ENCODE measurements around the gene TMSB4X. TPM values are rescaled to one million over a fixed set of nuclear protein-coding genes. Genes with fewer than 3 reads are reported as not detected.

The TMSB4X gene
- total RNA-seq, 1 experiment from 2014 or later: 2,928 TPM

DNA sequence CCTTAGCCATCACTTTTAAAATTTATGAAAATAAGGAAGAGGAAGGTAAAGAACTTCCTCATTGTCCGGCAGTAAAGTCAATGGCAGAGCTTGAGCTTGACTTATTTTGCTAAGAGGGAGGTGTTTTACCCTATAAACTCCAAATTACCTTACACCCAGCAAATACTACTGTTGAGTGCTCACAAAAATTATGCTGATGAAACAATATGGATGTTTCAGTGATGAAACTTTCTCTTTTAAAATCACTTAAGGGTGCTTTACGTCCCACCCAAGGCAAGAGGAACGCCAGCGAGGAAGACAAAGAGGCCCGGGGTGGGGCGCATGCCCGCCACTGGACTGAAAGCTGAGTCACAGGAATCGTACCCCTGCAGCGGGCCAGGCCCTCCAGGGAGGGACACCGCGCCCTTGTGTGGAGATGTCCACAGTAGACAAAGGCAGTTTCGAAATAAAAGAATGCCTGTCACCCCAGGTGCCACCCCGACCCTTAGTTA is 560 bp upstream of the TMSB4X start:
- intact Hi-C loops (cut with micrococcal nuclease; ENCODE audit: unreplicated experiment): loop anchor here (10.0 kb wide), 2 partner anchors 100 to 510 kb away; no protein-coding TSS in a partner anchor
- TF ChIP-seq TCF7L2 (IDR thresholded peaks at IDR 0.05; ENCODE audit: low read depth, low read length): no peak
- no peak for TF ChIP-seq REST (IDR thresholded peaks at IDR 0.05; ENCODE audit: insufficient read depth in 1 of 2, low read depth in 2 of 2, low read length in 1 of 2)
- TF ChIP-seq SIN3A (IDR thresholded peaks at IDR 0.05; ENCODE audit: borderline replicate concordance, insufficient read depth, low read depth, low read length): no peak
- TF ChIP-seq, protein P1, sequence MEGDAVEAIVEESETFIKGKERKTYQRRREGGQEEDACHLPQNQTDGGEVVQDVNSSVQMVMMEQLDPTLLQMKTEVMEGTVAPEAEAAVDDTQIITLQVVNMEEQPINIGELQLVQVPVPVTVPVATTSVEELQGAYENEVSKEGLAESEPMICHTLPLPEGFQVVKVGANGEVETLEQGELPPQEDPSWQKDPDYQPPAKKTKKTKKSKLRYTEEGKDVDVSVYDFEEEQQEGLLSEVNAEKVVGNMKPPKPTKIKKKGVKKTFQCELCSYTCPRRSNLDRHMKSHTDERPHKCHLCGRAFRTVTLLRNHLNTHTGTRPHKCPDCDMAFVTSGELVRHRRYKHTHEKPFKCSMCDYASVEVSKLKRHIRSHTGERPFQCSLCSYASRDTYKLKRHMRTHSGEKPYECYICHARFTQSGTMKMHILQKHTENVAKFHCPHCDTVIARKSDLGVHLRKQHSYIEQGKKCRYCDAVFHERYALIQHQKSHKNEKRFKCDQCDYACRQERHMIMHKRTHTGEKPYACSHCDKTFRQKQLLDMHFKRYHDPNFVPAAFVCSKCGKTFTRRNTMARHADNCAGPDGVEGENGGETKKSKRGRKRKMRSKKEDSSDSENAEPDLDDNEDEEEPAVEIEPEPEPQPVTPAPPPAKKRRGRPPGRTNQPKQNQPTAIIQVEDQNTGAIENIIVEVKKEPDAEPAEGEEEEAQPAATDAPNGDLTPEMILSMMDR (IDR thresholded peaks at IDR 0.05): no peak
- TF ChIP-seq POLR2AphosphoS5 (IDR thresholded peaks at IDR 0.05; ENCODE audit: low read depth, low read length): no peak
- no peak for DNase-seq (ENCODE audit: low read depth, low spot score)
- no TSS peak for BruUV-seq (replicated peaks)
- in situ Hi-C loops (cut with HindIII; ENCODE audit: low pct_unique_long_range_greater_than_20kb, low sequenced_read_pairs): no loop called here
- CTCF ChIA-PET: no interaction called here
- Histone ChIP-seq H3K27me3 (ENCODE audit: control insufficient read depth, insufficient read depth, low read length) (no peaks in the 10 kb centered on the region), H3K27ac (ENCODE audit: low read length) (peak overlapping the region; percentile 96), H3K36me3 (ENCODE audit: control insufficient read depth, insufficient read depth, low read length) (no peaks in the 10 kb centered on the region; the same call in none of the 2 replicates), H3K4me1 (ENCODE audit: control insufficient read depth, insufficient read depth, low read length) (peaks cover 12% of the 10 kb centered on the region), H3K4me3 (ENCODE audit: low read depth in 2 of 2, low read length in 2 of 2) (peak overlapping the region; percentile 54 to 68), H3K9me3 (ENCODE audit: control insufficient read depth, insufficient read depth, low read depth, low read length) (no peaks in the 10 kb centered on the region)
- ATAC-seq: peak; percentile 47
- POLR2A ChIA-PET: no interaction called here

DNA sequence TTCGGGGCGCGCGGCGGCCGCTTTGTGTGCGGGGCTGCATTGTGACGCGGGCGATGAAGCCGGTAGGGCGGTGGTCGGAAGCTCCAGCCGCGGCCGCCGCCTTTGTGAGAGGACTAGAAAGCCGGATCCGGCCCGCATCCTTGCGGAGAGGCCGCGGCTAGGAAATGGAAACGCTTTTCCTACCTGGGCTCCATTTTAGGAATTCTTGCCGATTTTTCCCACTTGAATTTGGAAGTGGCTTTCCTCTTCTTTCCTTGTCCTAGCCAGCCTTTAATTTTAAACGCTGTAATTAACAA is 708 bp downstream of the TMSB4X start:
- ATAC-seq (no peak), DNase-seq (ENCODE audit: low read depth, low spot score) (no peak)
- H3K36me3 ChIP-seq (ENCODE audit: control insufficient read depth, insufficient read depth, low read length): no peaks in the 10 kb centered on the region; the same call in none of the 2 replicates
- intact Hi-C loops (cut with micrococcal nuclease; ENCODE audit: unreplicated experiment) (loop anchor here (10.0 kb wide), 2 partner anchors 99 to 509 kb away; no protein-coding TSS in a partner anchor), in situ Hi-C loops (cut with HindIII; ENCODE audit: low pct_unique_long_range_greater_than_20kb, low sequenced_read_pairs) (no loop called here)
- H3K9me3 ChIP-seq (ENCODE audit: control insufficient read depth, insufficient read depth, low read depth, low read length): no peaks in the 10 kb centered on the region
- peaks cover 12% of the 10 kb centered on the region for H3K4me1 ChIP-seq (ENCODE audit: control insufficient read depth, insufficient read depth, low read length)
- BruUV-seq (replicated peaks): TSS peak; percentile 88
- H3K27me3 ChIP-seq (ENCODE audit: control insufficient read depth, insufficient read depth, low read length): no peaks in the 10 kb centered on the region
- ChIA-PET POLR2A (interaction anchor here (0.7 kb wide), 1 partner anchor 229 kb away, joined by 3 read pairs; no protein-coding TSS in a partner anchor), CTCF (no interaction called here)
- H3K27ac ChIP-seq (ENCODE audit: low read length): peak overlapping the region; percentile 85
- TF ChIP-seq POLR2AphosphoS5 (IDR thresholded peaks at IDR 0.05; ENCODE audit: low read depth, low read length) (peak; percentile 40; the same call in 1 of the 2 replicates), TCF7L2 (IDR thresholded peaks at IDR 0.05; ENCODE audit: low read depth, low read length) (no peak; the same call in 1 of the 2 replicates)
- H3K4me3 ChIP-seq (ENCODE audit: low read depth in 2 of 2, low read length in 2 of 2): peak overlapping the region; percentile 68 to 80

- BruUV-seq (replicated peaks): no TSS peak
- Histone ChIP-seq H3K4me1 (ENCODE audit: control insufficient read depth, insufficient read depth, low read length) (peaks cover 12% of the 10 kb centered on the region; the same call in 1 of the 2 replicates), H3K4me3 (ENCODE audit: low read depth in 2 of 2, low read length in 2 of 2) (peak overlapping the region; percentile 68 to 80), H3K36me3 (ENCODE audit: control insufficient read depth, insufficient read depth, low read length) (no peaks in the 10 kb centered on the region; the same call in none of the 2 replicates), H3K9me3 (ENCODE audit: control insufficient read depth, insufficient read depth, low read depth, low read length) (no peaks in the 10 kb centered on the region), H3K27ac (ENCODE audit: low read length) (peak overlapping the region; percentile 85), H3K27me3 (ENCODE audit: control insufficient read depth, insufficient read depth, low read length) (no peaks in the 10 kb centered on the region)
- ChIA-PET CTCF (no interaction called here), POLR2A (interaction anchor here (0.7 kb wide), 2 partner anchors 229 to 1053 kb away, joined by 3 read pairs; no protein-coding TSS in a partner anchor)
- TF ChIP-seq REST (IDR thresholded peaks at IDR 0.05; ENCODE audit: insufficient read depth in 1 of 2, low read depth in 2 of 2, low read length in 1 of 2) (no peak), TCF7L2 (IDR thresholded peaks at IDR 0.05; ENCODE audit: low read depth, low read length) (no peak), SIN3A (IDR thresholded peaks at IDR 0.05; ENCODE audit: borderline replicate concordance, insufficient read depth, low read depth, low read length) (no peak), POLR2AphosphoS5 (IDR thresholded peaks at IDR 0.05; ENCODE audit: low read depth, low read length) (no peak)
- TF ChIP-seq, protein P1 (IDR thresholded peaks at IDR 0.05): no peak
- intact Hi-C loops (cut with micrococcal nuclease; ENCODE audit: unreplicated experiment): loop anchor here (10.0 kb wide), 2 partner anchors 99 to 509 kb away; no protein-coding TSS in a partner anchor
- ATAC-seq: no peak
- in situ Hi-C loops (cut with HindIII; ENCODE audit: low pct_unique_long_range_greater_than_20kb, low sequenced_read_pairs): no loop called here
- DNase-seq (ENCODE audit: low read depth, low spot score): no peak
Observed at GRCh38 chrX:12975991-12976558, 1.2 kb downstream of the TMSB4X start.

Measured in Panc1 (cell line).